Pancreas (tissue), 10 donors: ENCODE data around the gene OR5D14. TPM values are rescaled to one million over a fixed set of nuclear protein-coding genes. Genes with fewer than 3 reads are reported as not detected.

ENCODE experiments used
- ATAC-seq, 4 donors: fragments of 200-7000 bp; cut with Tn5 transposase; one replicate each; pipeline versions ENCODE4 v1.8.0 to v1.9.1; 2020; ENCODE audit warnings: mild to moderate bottlenecking in 4 of 4, moderate library complexity in 4 of 4
- DNase-seq, 6 donors: peaks; one replicate each; pipeline ENCODE4 v3.0.0-alpha.2; 2020
- FAIRE-seq: peaks from 2 replicates; lab custom pipeline; 2012; peaks lifted over from hg19 to GRCh38; lab: Jason Lieb, UNC
- H3K27ac ChIP-seq, 4 donors: fragments of 200-600 bp; sonication (generic); 1 replicate in 3 of 4; 2 replicates in 1 of 4; pipeline versions ENCODE4 v1.5.0 to v1.8.0; 2020
- H3K27me3 ChIP-seq, 4 donors: fragments of 200-600 bp; one replicate each; pipeline ENCODE4 v1.8.0; 2021
- H3K36me3 ChIP-seq, 3 donors: fragments of 200-600 bp; sonication (generic) in 1 of 3; one replicate each; pipeline versions ENCODE4 v1.5.0 to v1.8.0; 2020 to 2021
- H3K4me1 ChIP-seq, 3 donors: fragments of 200-600 bp; one replicate each; pipeline ENCODE4 v1.8.0; 2021
- H3K4me3 ChIP-seq, 4 donors: fragments of 200-600 bp; sonication (generic) in 2 of 4; one replicate each; pipeline versions ENCODE4 v1.5.0 to v1.8.0; 2020 to 2021
- H3K9me3 ChIP-seq, 4 donors: fragments of 200-600 bp; one replicate each; pipeline ENCODE4 v1.8.0; 2021
- CTCF ChIP-seq, 4 donors: fragments of 200-600 bp; sonication (generic) in 3 of 4; IDR thresholded peaks; one replicate each; pipeline versions ENCODE4 v1.5.0 to v1.8.0; 2021; ENCODE audit warnings: antibody characterized with exemption in 4 of 4
- WGBS, 2 donors: extraction: QIAGEN DNeasy Blood & Tissue Kit; methylation state at CpG; one replicate each; pipeline ENCODE4 v1.1.7; 2013; 5-methylcytosine and 5-hydroxymethylcytosine counted together
- intact Hi-C, 3 donors: fragments of 100-400 bp; cut with DNase I; formaldehyde crosslinking; loops; one replicate each; pipeline versions ENCODE4 v1.11.1 to v1.14.2; 2022
- polyA plus RNA-seq, 2 donors: library from polyadenylated mRNA; stranded (reverse); fragments of 200-250 nt; gene quantifications; one replicate each; pipeline ENCODE4 v1.2.3, GENCODE V29; 2013
- total RNA-seq, 6 donors: library from RNA; stranded (reverse); fragmentation: NEBNext Ultra II Directional in 4 of 6; extraction: Animal tissue kit (Norgen Biotek cat#: 25700) in 4 of 6; gene quantifications; one replicate each; pipeline versions ENCODE4 v1.2.1 to v1.2.4, GENCODE V29; 2021 to 2023
- donor health status: healthy with polysubstance abuse.
- donor health status: DM: no; HTN: no; CAD: no; lungs with moderate emphysema.
- donor health status: DM: no; HTN: no; CAD: no.
- donor health status: control.
- donor health status: control.
- donor health status: Bipolar disorder and iron deficiency.
- donor health status: DM: yes; HTN: yes; CAD: no.
- donor health status: DM: no; HTN: no; CAD: no.
- donor health status: DM: no; HTN: no; CAD: no.
- donor health status: DM: yes; HTN: yes; CAD: no.

OR5D14 gene
- total RNA-seq, result not detected
- not detected for polyA plus RNA-seq

GRCh38 chr11:55795256-55795655 is at the start of gene OR5D14:
TSS of gene OR5D14 (plus strand) at chr11:55795556. CDS start at chr11:55795556, 0 bp downstream.
- no peaks in the 10 kb centered on the region for H3K4me1 ChIP-seq
- H3K4me3 ChIP-seq, result no peak within 1 kb of the TSS
- FAIRE-seq, result no peak
- H3K27ac ChIP-seq, result no peak within 1 kb of the TSS
- TF ChIP-seq CTCF (IDR thresholded peaks at IDR 0.05), result no peak
- H3K36me3 ChIP-seq, result no peaks in the 10 kb centered on the region
- H3K27me3 ChIP-seq, result no peaks in the 10 kb centered on the region
- ATAC-seq, result no peak
- no peaks in the 10 kb centered on the region for H3K9me3 ChIP-seq
- intact Hi-C loops, result no loop called here
- no peak for DNase-seq

GRCh38 chr11:55773138-55773537 is 22.2 kb upstream of the OR5D14 start, which contains the start of gene OR5D13:
TSS of gene OR5D13 (plus strand) at chr11:55773438. CDS start at chr11:55773438, 0 bp downstream.
- Histone ChIP-seq H3K27ac (no peak within 1 kb of the TSS), H3K36me3 (no peaks in the 10 kb centered on the region), H3K9me3 (no peaks in the 10 kb centered on the region), H3K4me1 (no peaks in the 10 kb centered on the region), H3K4me3 (no peak within 1 kb of the TSS), H3K27me3 (no peaks in the 10 kb centered on the region)
- FAIRE-seq (no peak), DNase-seq (no peak), ATAC-seq (no peak)
- no peak for TF ChIP-seq CTCF (IDR thresholded peaks at IDR 0.05)
- intact Hi-C loops, result no loop called here

- DNase-seq (no peak), FAIRE-seq (no peak), ATAC-seq (no peak)
- WGBS, 2 donors, result 68 to 81% methylated on average over 1 of the region's 1 CpG
- no peak overlapping the region for H3K27ac ChIP-seq
- TF ChIP-seq CTCF (IDR thresholded peaks at IDR 0.05), result no peak
- no peaks in the 10 kb centered on the region for H3K9me3 ChIP-seq
- no peaks in the 10 kb centered on the region for H3K27me3 ChIP-seq
- H3K4me3 ChIP-seq, result no peak overlapping the region
- H3K4me1 ChIP-seq, result no peaks in the 10 kb centered on the region
- H3K36me3 ChIP-seq, result no peaks in the 10 kb centered on the region
- intact Hi-C loops, result no loop called here
Measured at GRCh38 chr11:55791606-55792005, 3.8 kb upstream of the OR5D14 start.

GRCh38 chr11:55793321-55793720 is 2.0 kb upstream of the OR5D14 start:
- no peak for ATAC-seq
- no peak for DNase-seq
- intact Hi-C loops, result no loop called here
- H3K36me3 ChIP-seq, result no peaks in the 10 kb centered on the region
- H3K4me1 ChIP-seq, result no peaks in the 10 kb centered on the region
- WGBS, 2 donors, result 38 to 57% methylated on average over 2 of the region's 2 CpGs
- TF ChIP-seq CTCF (IDR thresholded peaks at IDR 0.05), result no peak
- no peaks in the 10 kb centered on the region for H3K27me3 ChIP-seq
- FAIRE-seq, result no peak
- no peak overlapping the region for H3K4me3 ChIP-seq
- H3K27ac ChIP-seq, result no peak overlapping the region
- H3K9me3 ChIP-seq, result no peaks in the 10 kb centered on the region

GRCh38 chr11:55806248-55806647 is 10.9 kb downstream of the OR5D14 start:
- DNase-seq (no peak), ATAC-seq (no peak), FAIRE-seq (no peak)
- H3K4me1 ChIP-seq, result no peaks in the 10 kb centered on the region
- no peak overlapping the region for H3K27ac ChIP-seq
- H3K36me3 ChIP-seq, result no peaks in the 10 kb centered on the region
- 77 to 83% methylated on average over 1 of the region's 1 CpG for WGBS, 2 donors
- H3K9me3 ChIP-seq, result no peaks in the 10 kb centered on the region
- TF ChIP-seq CTCF (IDR thresholded peaks at IDR 0.05), result no peak
- intact Hi-C loops, result no loop called here
- no peaks in the 10 kb centered on the region for H3K27me3 ChIP-seq
- H3K4me3 ChIP-seq, result no peak overlapping the region
